Natural killer cell treated with Interleukin-12 subunit alpha and Interleukin-12 subunit beta and Interleukin-15 and Interleukin-18, amount 100 ng/mL, for 72 hours (primary cell): ENCODE measurements around the gene GAL3ST2. TPM values are rescaled to one million over a fixed set of nuclear protein-coding genes. Genes with fewer than 3 reads are reported as not detected.
A peak's percentile ranks its signal among the peaks of the same experiment; 100 is the strongest.
"Not testable (repeated sequence)": the region's sequence is repeated elsewhere in the genome, so short reads cannot be mapped to it uniquely, and the experiment has no call there.

ENCODE experiments used
- ATAC-seq, 2 donors: fragments of 150-1000 bp; cut with Tn5 transposase in 1 of 2; sonication (Bioruptor Pico), chemical (Tn5 transposase) in 1 of 2; 2 replicates each; pipeline ENCODE4 v1.10.0; 2021
- DNase-seq: peaks from one replicate; pipeline ENCODE4 v3.0.0; 2022; ENCODE audit warnings: low spot score
- H3K27ac Mint-ChIP-seq, 2 donors: 1 replicate in 1 of 2; 2 replicates in 1 of 2; pipeline ENCODE4 v1.8.0; 2022; ENCODE audit warnings: mixed read lengths in 2 of 2, mild to moderate bottlenecking in 1 of 2, moderate library complexity in 1 of 2
- H3K27me3 Mint-ChIP-seq, 2 donors: 1 replicate in 1 of 2; 2 replicates in 1 of 2; pipeline ENCODE4 v1.8.0; 2022; ENCODE audit warnings: mixed read lengths in 2 of 2
- H3K36me3 Mint-ChIP-seq: one replicate; pipeline ENCODE4 v1.8.0; 2022; ENCODE audit warnings: mixed read lengths
- H3K4me1 Mint-ChIP-seq, 2 donors: 1 replicate in 1 of 2; 2 replicates in 1 of 2; pipeline ENCODE4 v1.8.0; 2022; ENCODE audit warnings: low read depth in 2 of 2, mixed read lengths in 2 of 2, mild to moderate bottlenecking in 1 of 2
- H3K4me3 Mint-ChIP-seq: one replicate; pipeline ENCODE4 v1.8.0; 2022; ENCODE audit warnings: mixed read lengths
- H3K9me3 Mint-ChIP-seq: 2 replicates; pipeline ENCODE4 v1.8.0; 2022; ENCODE audit warnings: mixed read lengths
- total RNA-seq, 2 donors: library from RNA; stranded (reverse); gene quantifications; one replicate each; pipeline ENCODE4 v1.2.3, GENCODE V29; 2022

The GAL3ST2 gene
- total RNA-seq, 2 donors from 2014 or later = 0.83 to 2.8 TPM

GRCh38 chr2:241777170-241777685 is 606 bp downstream of the GAL3ST2 start:
- Mint-ChIP-seq H3K27me3 (no peaks in the 10 kb centered on the region), H3K4me3 (no peak overlapping the region), H3K27ac (no peak overlapping the region), H3K36me3 (no peaks in the 10 kb centered on the region), H3K9me3 (no peaks in the 10 kb centered on the region), H3K4me1 (peaks cover 2 to 7% of the 10 kb centered on the region in 2 donors)
- DNase-seq (no peak), ATAC-seq (no peak)

DNA sequence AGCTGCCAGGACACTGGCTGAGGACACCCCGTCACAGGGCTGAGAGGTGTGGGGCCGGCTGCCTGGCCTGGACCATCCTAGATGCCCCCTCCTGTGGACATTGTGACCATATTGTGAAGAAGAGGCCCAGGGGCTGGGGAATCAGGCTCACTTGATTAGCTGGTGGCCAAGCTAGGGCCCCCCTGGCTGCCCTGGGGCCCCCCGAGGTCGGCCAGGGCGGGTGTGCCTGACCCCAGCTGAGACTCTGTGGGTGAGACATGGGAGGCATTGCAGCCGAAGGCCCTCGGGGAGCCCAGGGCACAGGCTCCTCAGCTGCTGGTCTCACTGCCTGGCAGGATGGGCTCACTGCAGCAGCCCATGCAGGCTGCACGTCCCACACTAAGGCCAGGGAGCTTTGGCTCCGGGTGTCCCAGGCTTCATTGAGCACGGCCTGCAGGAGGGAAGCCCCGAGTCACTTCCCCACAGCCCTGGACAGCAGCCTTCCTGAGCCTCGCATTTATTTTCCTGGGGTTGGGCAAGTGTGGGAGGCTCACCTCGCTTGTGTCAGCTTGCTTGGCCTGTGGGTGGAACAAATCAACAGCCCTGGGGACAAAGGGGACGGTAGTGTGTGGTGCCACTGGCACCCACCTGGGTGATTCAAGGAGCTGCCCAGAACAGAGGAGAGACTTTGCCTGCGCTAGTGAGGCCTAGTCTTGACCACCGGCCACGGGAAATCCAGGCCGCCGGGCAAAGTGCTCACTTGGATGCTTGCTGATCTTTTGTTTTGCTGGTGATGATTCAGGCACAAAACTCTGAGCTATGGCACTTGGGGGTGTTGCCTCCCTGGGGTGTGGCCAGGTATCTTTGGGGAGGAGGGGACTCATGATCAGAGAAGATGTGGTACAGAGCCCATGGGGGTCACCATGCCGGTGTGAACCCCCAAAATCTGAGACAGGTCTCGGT is 1.3 kb downstream of the GAL3ST2 start:
- no peak for DNase-seq
- H3K27ac Mint-ChIP-seq = no peak overlapping the region

GRCh38 chr2:241780939-241781569 is 4.4 kb downstream of the GAL3ST2 start:
- Mint-ChIP-seq H3K4me1 (peaks cover 0 to 8% of the 10 kb centered on the region in 2 donors), H3K27ac (no peak overlapping the region), H3K36me3 (no peaks in the 10 kb centered on the region), H3K9me3 (no peaks in the 10 kb centered on the region), H3K4me3 (no peak overlapping the region), H3K27me3 (no peaks in the 10 kb centered on the region)
- ATAC-seq = no peak
- DNase-seq = no peak

More for the DNA sequence above, 1.3 kb downstream of the GAL3ST2 start:
- Mint-ChIP-seq H3K27me3 (no peaks in the 10 kb centered on the region), H3K9me3 (no peaks in the 10 kb centered on the region), H3K4me3 (no peak overlapping the region), H3K36me3 (no peaks in the 10 kb centered on the region), H3K4me1 (peaks cover 0 to 6% of the 10 kb centered on the region in 2 donors)
- no peak for ATAC-seq

- H3K27ac Mint-ChIP-seq, ATAC-seq, H3K27me3 Mint-ChIP-seq, H3K4me3 Mint-ChIP-seq, DNase-seq, H3K36me3 Mint-ChIP-seq, H3K9me3 Mint-ChIP-seq: not testable (repeated sequence)
- peaks cover 4 to 14% of the 10 kb centered on the region in 2 donors for H3K4me1 Mint-ChIP-seq
Observed at GRCh38 chr2:241782053-241782452, 5.4 kb downstream of the GAL3ST2 start.

- Mint-ChIP-seq H3K27ac (peak overlapping the region; percentile 82 to 92), H3K27me3 (peaks cover 0 to 2% of the 10 kb centered on the region in 2 donors), H3K4me1 (peaks cover 36 to 42% of the 10 kb centered on the region in 2 donors), H3K4me3 (peak overlapping the region; percentile 71), H3K36me3 (peaks cover 9% of the 10 kb centered on the region), H3K9me3 (peaks cover 5% of the 10 kb centered on the region)
- peak; percentile 43 to 65 for ATAC-seq
- DNase-seq = no peak
Observed at GRCh38 chr2:241788135-241788534, 11.5 kb downstream of the GAL3ST2 start.

DNA sequence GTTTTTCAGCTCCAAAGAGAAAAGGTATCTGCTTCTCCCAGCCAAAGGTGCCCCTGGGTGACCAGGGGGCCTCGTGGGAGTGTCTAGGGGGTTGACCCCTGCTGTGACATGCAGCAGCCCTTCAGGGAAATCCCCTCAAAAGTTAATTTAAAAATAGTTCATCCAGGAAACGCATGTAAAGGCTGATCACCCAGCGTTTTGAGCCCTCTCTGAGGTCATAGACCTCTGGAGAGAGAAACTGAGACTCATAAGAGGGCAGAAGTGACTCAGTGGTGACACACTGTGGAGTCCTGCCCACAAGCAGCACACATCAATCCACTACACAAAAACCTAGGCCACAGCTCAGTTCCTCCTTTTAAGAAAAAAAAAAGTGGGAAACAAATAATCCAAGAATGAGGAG is 11.9 kb downstream of the GAL3ST2 start:
- Mint-ChIP-seq H3K36me3 (peaks cover 9% of the 10 kb centered on the region), H3K4me1 (peaks cover 39 to 47% of the 10 kb centered on the region in 2 donors), H3K4me3 (peak overlapping the region; percentile 71), H3K27ac (peak overlapping the region; percentile 82 to 92), H3K9me3 (peaks cover 5% of the 10 kb centered on the region), H3K27me3 (peaks cover 2 to 4% of the 10 kb centered on the region in 2 donors)
- ATAC-seq = peak; percentile 92 to 93
- DNase-seq = peak; percentile 79

DNA sequence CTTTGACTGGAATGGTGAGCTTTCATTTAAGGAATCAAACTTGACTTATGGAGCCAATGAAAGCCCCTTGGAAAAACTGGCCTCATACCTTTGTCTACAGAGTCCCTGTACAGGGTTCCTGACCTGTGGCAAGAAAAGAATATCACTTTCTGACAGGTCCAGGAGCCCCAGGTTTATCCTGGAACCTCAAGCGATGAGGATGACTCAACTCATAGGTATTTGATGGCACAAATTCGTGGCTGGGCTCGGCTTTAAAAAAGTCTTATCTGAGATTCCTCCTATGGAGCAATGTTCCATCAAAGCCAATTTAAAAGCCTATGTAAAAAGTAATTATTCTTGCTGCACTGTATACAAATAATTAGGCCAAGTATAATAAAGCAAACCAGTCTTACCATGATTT is 14.8 kb downstream of the GAL3ST2 start:
- H3K4me3 Mint-ChIP-seq, H3K36me3 Mint-ChIP-seq, DNase-seq, ATAC-seq, H3K9me3 Mint-ChIP-seq, H3K27me3 Mint-ChIP-seq, H3K27ac Mint-ChIP-seq: not testable (repeated sequence)
- peaks cover 39 to 42% of the 10 kb centered on the region in 2 donors for H3K4me1 Mint-ChIP-seq

DNA sequence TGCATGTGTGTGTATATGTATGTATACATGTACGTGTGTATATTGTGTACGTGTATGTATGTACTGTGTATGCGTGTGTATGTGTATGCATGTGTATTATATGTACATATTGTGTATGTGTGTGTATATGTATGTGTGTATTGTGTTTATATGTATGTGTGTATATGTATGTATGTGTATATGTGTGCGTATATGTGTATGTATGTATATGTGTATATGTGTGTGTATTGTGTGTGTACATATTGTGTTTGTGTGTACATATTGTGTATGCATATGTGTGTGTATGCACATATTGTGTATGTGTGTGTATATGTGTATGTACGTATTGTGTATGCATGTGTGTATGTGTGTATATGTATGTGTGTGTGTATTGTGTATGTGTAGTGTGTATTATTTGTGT is 16.8 kb downstream of the GAL3ST2 start:
- H3K27me3 Mint-ChIP-seq = peaks cover 5 to 8% of the 10 kb centered on the region in 2 donors
- H3K27ac Mint-ChIP-seq = no peak overlapping the region
- H3K36me3 Mint-ChIP-seq = peaks cover 9% of the 10 kb centered on the region
- DNase-seq (no peak), ATAC-seq (no peak)
- H3K4me1 Mint-ChIP-seq = peaks cover 22 to 27% of the 10 kb centered on the region in 2 donors
- no peak overlapping the region for H3K4me3 Mint-ChIP-seq
- peaks cover under 1% of the 10 kb centered on the region for H3K9me3 Mint-ChIP-seq

- no peak for ATAC-seq
- Mint-ChIP-seq H3K4me1 (peaks cover 12 to 17% of the 10 kb centered on the region in 2 donors), H3K27ac (no peak overlapping the region), H3K36me3 (peaks cover 9% of the 10 kb centered on the region), H3K27me3 (peaks cover 5 to 8% of the 10 kb centered on the region in 2 donors), H3K9me3 (no peaks in the 10 kb centered on the region), H3K4me3 (no peak overlapping the region)
- DNase-seq = no peak
Observed at GRCh38 chr2:241794250-241794823, 17.7 kb downstream of the GAL3ST2 start.

GRCh38 chr2:241795021-241795999 is 18.7 kb downstream of the GAL3ST2 start:
- Mint-ChIP-seq H3K27me3 (peaks cover 5 to 8% of the 10 kb centered on the region in 2 donors), H3K27ac (no peak overlapping the region), H3K9me3 (no peaks in the 10 kb centered on the region), H3K4me3 (no peak overlapping the region), H3K4me1 (peaks cover 8 to 13% of the 10 kb centered on the region in 2 donors), H3K36me3 (peaks cover 8% of the 10 kb centered on the region)
- ATAC-seq (no peak), DNase-seq (no peak)

GRCh38 chr2:241796209-241796608 is 19.6 kb downstream of the GAL3ST2 start:
- H3K9me3 Mint-ChIP-seq = no peaks in the 10 kb centered on the region
- H3K4me1 Mint-ChIP-seq = peaks cover 4 to 8% of the 10 kb centered on the region in 2 donors
- peaks cover 5 to 10% of the 10 kb centered on the region in 2 donors for H3K27me3 Mint-ChIP-seq
- no peak overlapping the region for H3K27ac Mint-ChIP-seq
- H3K4me3 Mint-ChIP-seq = no peak overlapping the region
- H3K36me3 Mint-ChIP-seq = no peaks in the 10 kb centered on the region
- DNase-seq (no peak), ATAC-seq (no peak)

- Mint-ChIP-seq H3K27me3 (peaks cover 5 to 10% of the 10 kb centered on the region in 2 donors), H3K9me3 (no peaks in the 10 kb centered on the region), H3K36me3 (no peaks in the 10 kb centered on the region), H3K4me1 (peaks cover 4 to 8% of the 10 kb centered on the region in 2 donors), H3K4me3 (no peak overlapping the region), H3K27ac (no peak overlapping the region)
- no peak for DNase-seq
- ATAC-seq = no peak
Observed at GRCh38 chr2:241796610-241797138, 20.1 kb downstream of the GAL3ST2 start.
